Left ventricle myocardium inferior (tissue), 1 donor: Measurements from ENCODE around the gene FAM168B. TPM values are rescaled to one million over a fixed set of nuclear protein-coding genes. Genes with fewer than 3 reads are reported as not detected.
A peak's percentile ranks its signal among the peaks of the same experiment; 100 is the strongest.
"Not testable (repeated sequence)": the region's sequence is repeated elsewhere in the genome, so short reads cannot be mapped to it uniquely, and the experiment has no call there.

Experiments used
- DNase-seq: peaks from one replicate; pipeline ENCODE4 v3.0.0-alpha.2; 2020
- H3K27ac ChIP-seq: fragments of 200-600 bp; replicated peaks from 2 replicates; pipeline ENCODE4 v1.8.0; 2021
- H3K27me3 ChIP-seq: fragments of 200-600 bp; 2 replicates; pipeline ENCODE4 v1.8.0; 2021; ENCODE audit warnings: low read depth
- H3K36me3 ChIP-seq: fragments of 200-600 bp; 2 replicates; pipeline ENCODE4 v1.8.0; 2021
- H3K4me1 ChIP-seq: fragments of 200-600 bp; 2 replicates; pipeline ENCODE4 v1.8.0; 2021
- H3K4me3 ChIP-seq: fragments of 200-600 bp; 2 replicates; pipeline ENCODE4 v1.8.0; 2021; ENCODE audit warnings: mild to moderate bottlenecking, moderate library complexity
- H3K9me3 ChIP-seq: fragments of 200-600 bp; replicated peaks from 2 replicates; pipeline ENCODE4 v1.8.0; 2021
- CTCF ChIP-seq: fragments of 200-600 bp; IDR thresholded peaks from 2 replicates; pipeline ENCODE4 v1.8.0; 2021; ENCODE audit warnings: antibody characterized with exemption, mild to moderate bottlenecking, borderline replicate concordance
- intact Hi-C: fragments of 100-400 bp; cut with micrococcal nuclease; formaldehyde crosslinking; loops from one replicate; pipeline ENCODE4 v1.11.0; 2022
- total RNA-seq: library from RNA; stranded (reverse); fragmentation: NEBNext Ultra II Directional; extraction: Animal tissue kit (Norgen Biotek cat#: 25700); gene quantifications from one replicate; pipeline ENCODE4 v1.2.1, GENCODE V29; 2021
- donor health status: DM: no; HTN: yes; CAD: no; lungs with severe emphysema.

The FAM168B gene
- total RNA-seq, 1 donor from 2014 or later, result 90.5 TPM

- DNase-seq, result no peak
- no peaks in the 10 kb centered on the region for H3K9me3 ChIP-seq
- no peak overlapping the region for H3K27ac ChIP-seq
- intact Hi-C loops, result no loop called here
- H3K36me3 ChIP-seq, result peaks cover 11% of the 10 kb centered on the region
- peaks cover 36% of the 10 kb centered on the region for H3K4me1 ChIP-seq
- no peak for TF ChIP-seq CTCF
- no peaks in the 10 kb centered on the region for H3K27me3 ChIP-seq
- peak overlapping the region; percentile 88 for H3K4me3 ChIP-seq
Measured at GRCh38 chr2:131094463-131095281, 1.4 kb upstream of the FAM168B start.

GRCh38 chr2:131093696-131094462 lies 619 bp upstream of the FAM168B start:
- TF ChIP-seq CTCF, result no peak
- peaks cover 36% of the 10 kb centered on the region for H3K4me1 ChIP-seq
- intact Hi-C loops, result no loop called here

GRCh38 chr2:131092458-131093005 lies 728 bp downstream of the FAM168B start:
- Histone ChIP-seq H3K36me3 (peaks cover 31% of the 10 kb centered on the region), H3K9me3 (no peaks in the 10 kb centered on the region), H3K4me1 (peaks cover 36% of the 10 kb centered on the region), H3K27me3 (no peaks in the 10 kb centered on the region), H3K4me3 (peak overlapping the region; percentile 88), H3K27ac (peak overlapping the region; percentile 98)
- intact Hi-C loops, result no loop called here
- TF ChIP-seq CTCF, result no peak
- DNase-seq, result no peak

More at GRCh38 chr2:131093696-131094462, 619 bp upstream of the FAM168B start:
- H3K9me3 ChIP-seq, result no peaks in the 10 kb centered on the region
- no peaks in the 10 kb centered on the region for H3K27me3 ChIP-seq
- peak; percentile 79 for DNase-seq
- H3K4me3 ChIP-seq, result peak overlapping the region; percentile 88
- peaks cover 18% of the 10 kb centered on the region for H3K36me3 ChIP-seq
- peak overlapping the region; percentile 98 for H3K27ac ChIP-seq

- no peaks in the 10 kb centered on the region for H3K27me3 ChIP-seq
- peaks cover 56% of the 10 kb centered on the region for H3K36me3 ChIP-seq
- intact Hi-C loops, result no loop called here
- H3K27ac ChIP-seq, result peak overlapping the region; percentile 26
- H3K4me1 ChIP-seq, result peaks cover 47% of the 10 kb centered on the region
- TF ChIP-seq CTCF, result no peak
- no peak overlapping the region for H3K4me3 ChIP-seq
- DNase-seq, result no peak
- no peaks in the 10 kb centered on the region for H3K9me3 ChIP-seq
Measured at GRCh38 chr2:131085646-131086045, 7.6 kb downstream of the FAM168B start.

- TF ChIP-seq CTCF, result no peak
- no peaks in the 10 kb centered on the region for H3K27me3 ChIP-seq
- no peak for DNase-seq
- intact Hi-C loops, result no loop called here
- H3K36me3 ChIP-seq, result peaks cover 62% of the 10 kb centered on the region
- no peaks in the 10 kb centered on the region for H3K9me3 ChIP-seq
- H3K4me3 ChIP-seq, result no peak overlapping the region
- H3K4me1 ChIP-seq, result peaks cover 73% of the 10 kb centered on the region
- no peak overlapping the region for H3K27ac ChIP-seq
Measured at GRCh38 chr2:131081190-131081589, 12.1 kb downstream of the FAM168B start.

GRCh38 chr2:131079931-131080330 lies 13.3 kb downstream of the FAM168B start:
- peaks cover 68% of the 10 kb centered on the region for H3K36me3 ChIP-seq
- H3K27me3 ChIP-seq, H3K9me3 ChIP-seq, intact Hi-C loops, H3K27ac ChIP-seq, DNase-seq, H3K4me3 ChIP-seq: not testable (repeated sequence)
- H3K4me1 ChIP-seq, result peaks cover 73% of the 10 kb centered on the region
